ENCODE data around the gene ARHGDIG. TPM values are rescaled to one million over a fixed set of nuclear protein-coding genes. Genes with fewer than 3 reads are reported as not detected.

Gene ARHGDIG
- total RNA-seq, 1 donor from 2014 or later = 5.0 TPM

GRCh38 chr16:324201-324450 lies 43.7 kb downstream of the ARHGDIG start:
- no peaks in the 10 kb centered on the region for H3K9me3 ChIP-seq (ENCODE audit: insufficient read depth, low read depth, low read length)
- H3K27ac ChIP-seq (ENCODE audit: low read depth, low read length) = no peak overlapping the region
- peaks cover 39% of the 10 kb centered on the region for H3K79me2 ChIP-seq (ENCODE audit: insufficient read depth, low read length)
- Mint-ChIP-seq H3K9me3 (ENCODE audit: unreplicated experiment) (no peaks in the 10 kb centered on the region), H3K4me3 (ENCODE audit: unreplicated experiment) (no peak overlapping the region), H3K36me3 (ENCODE audit: low read depth, unreplicated experiment) (peaks cover under 1% of the 10 kb centered on the region), H3K27ac (ENCODE audit: unreplicated experiment) (no peak overlapping the region), H3K4me1 (ENCODE audit: low read depth, unreplicated experiment) (peaks cover 5% of the 10 kb centered on the region), H3K27me3 (ENCODE audit: low read depth, unreplicated experiment) (no peaks in the 10 kb centered on the region)
- no peak for FAIRE-seq
- DNase-seq (ENCODE audit: low read depth) = no peak
- H3K27me3 ChIP-seq (ENCODE audit: insufficient read depth, low read length) = no peaks in the 10 kb centered on the region
- no peaks in the 10 kb centered on the region for H3K36me3 ChIP-seq (ENCODE audit: insufficient read depth, low read length)
- H3K4me2 ChIP-seq (ENCODE audit: low read length) = no peak overlapping the region
- H3K4me3 ChIP-seq (ENCODE audit: insufficient read depth, low read depth, low read length) = no peak overlapping the region
- TF ChIP-seq EZH2 (IDR thresholded peaks at IDR 0.05; ENCODE audit: insufficient read depth, low read length) = no peak
- TF ChIP-seq, protein P1, sequence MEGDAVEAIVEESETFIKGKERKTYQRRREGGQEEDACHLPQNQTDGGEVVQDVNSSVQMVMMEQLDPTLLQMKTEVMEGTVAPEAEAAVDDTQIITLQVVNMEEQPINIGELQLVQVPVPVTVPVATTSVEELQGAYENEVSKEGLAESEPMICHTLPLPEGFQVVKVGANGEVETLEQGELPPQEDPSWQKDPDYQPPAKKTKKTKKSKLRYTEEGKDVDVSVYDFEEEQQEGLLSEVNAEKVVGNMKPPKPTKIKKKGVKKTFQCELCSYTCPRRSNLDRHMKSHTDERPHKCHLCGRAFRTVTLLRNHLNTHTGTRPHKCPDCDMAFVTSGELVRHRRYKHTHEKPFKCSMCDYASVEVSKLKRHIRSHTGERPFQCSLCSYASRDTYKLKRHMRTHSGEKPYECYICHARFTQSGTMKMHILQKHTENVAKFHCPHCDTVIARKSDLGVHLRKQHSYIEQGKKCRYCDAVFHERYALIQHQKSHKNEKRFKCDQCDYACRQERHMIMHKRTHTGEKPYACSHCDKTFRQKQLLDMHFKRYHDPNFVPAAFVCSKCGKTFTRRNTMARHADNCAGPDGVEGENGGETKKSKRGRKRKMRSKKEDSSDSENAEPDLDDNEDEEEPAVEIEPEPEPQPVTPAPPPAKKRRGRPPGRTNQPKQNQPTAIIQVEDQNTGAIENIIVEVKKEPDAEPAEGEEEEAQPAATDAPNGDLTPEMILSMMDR (IDR thresholded peaks at IDR 0.05; ENCODE audit: insufficient read depth, low read depth, low read length) = no peak
- no peak overlapping the region for H3K9ac ChIP-seq (ENCODE audit: low read length)
- H4K20me1 ChIP-seq (ENCODE audit: insufficient read depth, low read length) = peaks cover 88% of the 10 kb centered on the region
- H3K4me1 ChIP-seq (ENCODE audit: insufficient read depth, low read length) = peaks cover 13% of the 10 kb centered on the region
- no peak overlapping the region for H2AFZ ChIP-seq (ENCODE audit: low read depth, low read length)

GRCh38 chr16:324451-325334 lies 44.3 kb downstream of the ARHGDIG start:
- FAIRE-seq = no peak
- no peaks in the 10 kb centered on the region for H3K9me3 ChIP-seq (ENCODE audit: insufficient read depth, low read depth, low read length)
- peaks cover 34% of the 10 kb centered on the region for H3K79me2 ChIP-seq (ENCODE audit: insufficient read depth, low read length)
- H3K4me2 ChIP-seq (ENCODE audit: low read length) = no peak overlapping the region
- H3K27me3 Mint-ChIP-seq (ENCODE audit: low read depth, unreplicated experiment) = no peaks in the 10 kb centered on the region
- no peak for DNase-seq (ENCODE audit: low read depth)
- H3K4me1 ChIP-seq (ENCODE audit: insufficient read depth, low read length) = peaks cover 13% of the 10 kb centered on the region
- H3K4me1 Mint-ChIP-seq (ENCODE audit: low read depth, unreplicated experiment) = peaks cover 5% of the 10 kb centered on the region
- no peaks in the 10 kb centered on the region for H3K36me3 ChIP-seq (ENCODE audit: insufficient read depth, low read length)
- no peaks in the 10 kb centered on the region for H3K36me3 Mint-ChIP-seq (ENCODE audit: low read depth, unreplicated experiment)
- no peak overlapping the region for H3K9ac ChIP-seq (ENCODE audit: low read length)
- no peak for TF ChIP-seq EZH2 (IDR thresholded peaks at IDR 0.05; ENCODE audit: insufficient read depth, low read length)
- TF ChIP-seq, protein P1 (IDR thresholded peaks at IDR 0.05; ENCODE audit: insufficient read depth, low read depth, low read length) = no peak
- no peak overlapping the region for H3K4me3 ChIP-seq (ENCODE audit: insufficient read depth, low read depth, low read length)
- H4K20me1 ChIP-seq (ENCODE audit: insufficient read depth, low read length) = peaks cover 82% of the 10 kb centered on the region
- no peaks in the 10 kb centered on the region for H3K27me3 ChIP-seq (ENCODE audit: insufficient read depth, low read length)
- no peaks in the 10 kb centered on the region for H3K9me3 Mint-ChIP-seq (ENCODE audit: unreplicated experiment)
- no peak overlapping the region for H3K27ac ChIP-seq (ENCODE audit: low read depth, low read length)
- no peak overlapping the region for H2AFZ ChIP-seq (ENCODE audit: low read depth, low read length)
- no peak overlapping the region for H3K4me3 Mint-ChIP-seq (ENCODE audit: unreplicated experiment)
- H3K27ac Mint-ChIP-seq (ENCODE audit: unreplicated experiment) = no peak overlapping the region
